Erythroblast (primary cell): ENCODE data around the gene DOCK4.

Experiments used
- GATA1 ChIP-seq: IDR thresholded peaks from 2 replicates; pipeline ENCODE4 v1.6.1; 2011; ENCODE audit warnings: low read depth, mild to moderate bottlenecking, control low read depth, low read length, moderate library complexity
- POLR2A ChIP-seq: IDR thresholded peaks from 2 replicates; pipeline ENCODE4 v1.6.1; 2011; ENCODE audit warnings: mild to moderate bottlenecking, low read length

GRCh38 chr7:111833466-111833865, 372.7 kb downstream of the DOCK4 start:
- TF ChIP-seq POLR2A (no peak), GATA1 (no peak)
